ENCODE results near the gene FAM240B.

DNA sequence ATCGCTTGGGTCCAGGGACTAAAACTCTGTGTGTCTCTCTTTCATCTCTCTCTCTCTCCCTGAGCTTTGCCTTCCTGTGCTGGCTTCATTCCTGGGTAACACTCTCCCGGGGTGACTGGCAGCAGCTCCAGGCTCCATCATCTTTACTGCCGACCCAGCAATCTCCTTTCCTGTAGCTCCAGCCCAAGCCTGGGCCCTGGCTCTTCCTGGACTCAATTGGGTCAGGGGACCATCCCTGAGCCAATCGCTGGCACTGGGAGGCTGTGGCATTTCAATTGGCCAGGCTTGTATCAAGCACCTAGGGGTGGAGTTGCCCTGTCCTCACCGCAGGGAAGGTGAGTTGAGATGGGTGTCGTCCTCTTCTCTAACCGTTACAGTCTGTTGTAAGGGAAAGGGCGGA, 31.9 kb downstream of the FAM240B start:
- TF ChIP-seq CTCF (IDR thresholded peaks at IDR 0.05) (no peak), POLR2AphosphoS5 (IDR thresholded peaks at IDR 0.05) (no peak), POLR2A (IDR thresholded peaks at IDR 0.05) (no peak)

All from breast epithelium (tissue), 3 donors.